GM18868 (cell line): ENCODE measurements around the gene PRDM11.

ENCODE experiments used
- ATAC-seq: cut with Tn5 transposase; IDR thresholded peaks from one replicate; pipeline ENCODE4 v1.9.1; 2021; ENCODE audit warnings: mild to moderate bottlenecking, moderate library complexity; ENCODE audit not compliant: unreplicated experiment

PRDM11 gene

GRCh38 chr11:45157247-45158209, 11.1 kb downstream of the PRDM11 start:
- no peak for ATAC-seq

- ATAC-seq, result no peak
These were observed 11.8 kb downstream of the PRDM11 start for GRCh38 chr11:45158210-45158731.

- ATAC-seq, result no peak
These were observed 12.6 kb downstream of the PRDM11 start for GRCh38 chr11:45158891-45159605.

- no peak for ATAC-seq
These were observed 13.4 kb downstream of the PRDM11 start for GRCh38 chr11:45159781-45160365.

GRCh38 chr11:45161252-45162063, 15.0 kb downstream of the PRDM11 start:
- no peak for ATAC-seq

- no peak for ATAC-seq
These were observed 15.6 kb downstream of the PRDM11 start for GRCh38 chr11:45162064-45162375.

GRCh38 chr11:45162916-45163879, 16.8 kb downstream of the PRDM11 start:
- no peak for ATAC-seq

- no peak for ATAC-seq
These were observed 17.6 kb downstream of the PRDM11 start for GRCh38 chr11:45163956-45164575.

- ATAC-seq, result no peak
These were observed 18.9 kb downstream of the PRDM11 start for GRCh38 chr11:45165386-45165785.

GRCh38 chr11:45165806-45166603, 19.6 kb downstream of the PRDM11 start:
- ATAC-seq, result no peak

- ATAC-seq, result no peak
These were observed 20.1 kb downstream of the PRDM11 start for GRCh38 chr11:45166604-45166897.

- no peak for ATAC-seq
These were observed 20.8 kb downstream of the PRDM11 start for GRCh38 chr11:45167283-45167682.

- ATAC-seq, result no peak
These were observed 22.1 kb downstream of the PRDM11 start for GRCh38 chr11:45168366-45169130.

GRCh38 chr11:45169310-45170072, 23.1 kb downstream of the PRDM11 start:
- no peak for ATAC-seq

GRCh38 chr11:45170484-45170883, 24.0 kb downstream of the PRDM11 start:
- no peak for ATAC-seq

GRCh38 chr11:45171550-45171949, 25.1 kb downstream of the PRDM11 start:
- no peak for ATAC-seq

GRCh38 chr11:45173064-45173463, 26.6 kb downstream of the PRDM11 start:
- ATAC-seq, result no peak
